Spleen (tissue), 7 donors: ENCODE measurements around the gene RRAGD.

ENCODE experiments used
- CTCF ChIP-seq, 11 experiments: fragments of 200-600 bp in 7 of 11; fragments of 450-650 bp in 4 of 11; sonication (generic) in 4 of 11; IDR thresholded peaks in 8 of 11; conservative IDR thresholded peaks in 3 of 11; 1 replicate in 7 of 11; 2 replicates in 4 of 11; pipeline versions ENCODE4 v1.4.0 to v1.8.0; 2016 to 2021; ENCODE audit warnings: antibody characterized with exemption in 11 of 11, inconsistent platforms in 4 of 11, mild to moderate bottlenecking in 1 of 11
- POLR2A ChIP-seq, 3 donors: fragments of 450-650 bp; IDR thresholded peaks; one replicate each; pipeline ENCODE4 v1.5.1; 2017; ENCODE audit warnings: antibody characterized with exemption in 3 of 3, mild to moderate bottlenecking in 1 of 3
- donor health status: DM: no; HTN: no; CAD: no; lungs with moderate emphysema.
- donor health status: DM: no; HTN: no; CAD: no.
- donor health status: DM: no; HTN: no; CAD: no.

GRCh38 chr6:89375427-89376267 lies 36.4 kb downstream of the RRAGD start:
- TF ChIP-seq CTCF (IDR thresholded peaks at IDR 0.05 in 8 of 11, conservative IDR thresholded peaks at IDR 0.05 in 3 of 11), result peak in 9 of 11 experiments; percentile 18 to 61 (median 34)
- no peak for TF ChIP-seq POLR2A (IDR thresholded peaks at IDR 0.05)
